Neural cell (in vitro differentiated cells): ENCODE data around the gene SEC14L1. TPM values are rescaled to one million over a fixed set of nuclear protein-coding genes. Genes with fewer than 3 reads are reported as not detected.

ENCODE experiments used
- H2AFZ ChIP-seq: fragments of 200-600, 300-800 bp; sonication (generic), shearing (Covaris generic); 2 replicates; pipeline ENCODE4 v1.6.0; 2014; ENCODE audit warnings: low read depth, mild to moderate bottlenecking, antibody characterized with exemption, low read length, moderate library complexity
- H3F3A ChIP-seq: fragments of 200-600 bp; shearing (Covaris generic); 2 replicates; pipeline ENCODE4 v1.6.1; 2016; ENCODE audit warnings: mild to moderate bottlenecking, moderate library complexity, mixed read lengths, antibody characterized with exemption, low read length; ENCODE audit not compliant: insufficient read depth, poor library complexity, severe bottlenecking
- H3K27ac ChIP-seq: fragments of 200-600, 300-800 bp; sonication (generic), shearing (Covaris generic); 2 replicates; pipeline ENCODE4 v1.5.1; 2014; ENCODE audit warnings: mild to moderate bottlenecking, low read length, moderate library complexity
- H3K27me3 ChIP-seq: fragments of 300-800, 200-600 bp; sonication (generic), shearing (Covaris generic); 2 replicates; pipeline ENCODE4 v1.6.0; 2014; ENCODE audit warnings: mild to moderate bottlenecking, low read depth, low read length, moderate library complexity; ENCODE audit not compliant: insufficient read depth
- H3K36me3 ChIP-seq: fragments of 300-800, 200-600 bp; sonication (generic), shearing (Covaris generic); 2 replicates; pipeline ENCODE4 v1.5.1; 2014; ENCODE audit warnings: mild to moderate bottlenecking, antibody characterized with exemption, low read length, moderate library complexity; ENCODE audit not compliant: insufficient read depth
- H3K4me2 ChIP-seq: fragments of 300-800, 200-600 bp; sonication (generic), shearing (Covaris generic); 2 replicates; pipeline ENCODE4 v1.6.0; 2014; ENCODE audit warnings: mild to moderate bottlenecking, low read length
- H3K4me3 ChIP-seq: fragments of 300-800, 200-600 bp; sonication (generic), shearing (Covaris generic); 2 replicates; pipeline ENCODE4 v1.5.1; 2014; ENCODE audit warnings: mild to moderate bottlenecking, low read length, moderate library complexity
- H3K79me2 ChIP-seq: fragments of 200-600 bp; shearing (Covaris generic); replicated peaks from 2 replicates; pipeline ENCODE4 v1.6.0; 2014; ENCODE audit warnings: mild to moderate bottlenecking, low read length, moderate library complexity; ENCODE audit not compliant: insufficient read depth
- H3K9ac ChIP-seq: fragments of 300-800, 200-600 bp; sonication (generic), shearing (Covaris generic); 2 replicates; pipeline ENCODE4 v1.6.1; 2016; ENCODE audit warnings: mild to moderate bottlenecking, low read length, mixed read lengths
- H3K9me2 ChIP-seq: fragments of 200-600 bp; shearing (Covaris generic); 2 replicates; pipeline ENCODE4 v1.6.1; 2016; ENCODE audit warnings: mild to moderate bottlenecking, low read length, mixed read lengths; ENCODE audit not compliant: insufficient read depth
- H3K9me3 ChIP-seq: fragments of 200-600, 300-800 bp; sonication (generic), shearing (Covaris generic); 2 replicates; pipeline ENCODE4 v1.6.1; 2016; ENCODE audit warnings: mild to moderate bottlenecking, mixed run types, low read length, moderate library complexity, mixed read lengths
- H4K20me1 ChIP-seq: fragments of 200-600 bp; shearing (Covaris generic); 2 replicates; pipeline ENCODE4 v1.6.1; 2016; ENCODE audit warnings: mild to moderate bottlenecking, mixed run types; ENCODE audit not compliant: insufficient read depth
- EP300 ChIP-seq: fragments of 450-650 bp; conservative IDR thresholded peaks from 2 replicates; pipeline ENCODE4 v1.6.1; 2014; ENCODE audit warnings: antibody characterized with exemption, mild to moderate bottlenecking, moderate library complexity; ENCODE audit not compliant: poor library complexity, severe bottlenecking
- EZH2 ChIP-seq: fragments of 200-600, 300-800 bp; shearing (Covaris generic), sonication (generic); IDR thresholded peaks from 2 replicates; pipeline ENCODE4 v1.6.1; 2014; ENCODE audit warnings: antibody characterized with exemption, low read length, borderline replicate concordance, mild to moderate bottlenecking; ENCODE audit not compliant: insufficient read depth, poor library complexity, severe bottlenecking
- MXI1 ChIP-seq: fragments of 450-650 bp; conservative IDR thresholded peaks from 2 replicates; pipeline ENCODE4 v1.6.1; 2014; ENCODE audit warnings: antibody characterized with exemption, mild to moderate bottlenecking; ENCODE audit not compliant: poor library complexity, severe bottlenecking
- POLR2AphosphoS5 ChIP-seq: IDR thresholded peaks from 2 replicates; pipeline ENCODE4 v1.6.1; 2012
- SMC3 ChIP-seq: fragments of 450-650 bp; conservative IDR thresholded peaks from 2 replicates; pipeline ENCODE4 v1.6.1; 2014; ENCODE audit warnings: antibody characterized with exemption, mild to moderate bottlenecking, moderate library complexity; ENCODE audit not compliant: poor library complexity
- TAF1 ChIP-seq: IDR thresholded peaks from 2 replicates; pipeline ENCODE4 v1.6.1; 2012; ENCODE audit warnings: low read depth
- polyA plus RNA-seq: library from polyadenylated mRNA; depleted of rRNA; stranded (reverse); fragments of >200 nt; gene quantifications from 2 replicates; pipeline ENCODE4 v1.2.3, GENCODE V29; 2014
- TF ChIP-seq, protein P1 (sequence below): IDR thresholded peaks from 2 replicates; pipeline ENCODE4 v1.6.1; 2012; ENCODE audit warnings: borderline replicate concordance
- TF ChIP-seq, protein P2 (sequence below): fragments of 450-650 bp; IDR thresholded peaks from 2 replicates; pipeline ENCODE4 v1.5.1; 2014; ENCODE audit warnings: antibody characterized with exemption, mild to moderate bottlenecking, moderate library complexity; ENCODE audit not compliant: poor library complexity, severe bottlenecking

SEC14L1 gene
- polyA plus RNA-seq, 1 donor from 2014 or later = 40.4 TPM

DNA sequence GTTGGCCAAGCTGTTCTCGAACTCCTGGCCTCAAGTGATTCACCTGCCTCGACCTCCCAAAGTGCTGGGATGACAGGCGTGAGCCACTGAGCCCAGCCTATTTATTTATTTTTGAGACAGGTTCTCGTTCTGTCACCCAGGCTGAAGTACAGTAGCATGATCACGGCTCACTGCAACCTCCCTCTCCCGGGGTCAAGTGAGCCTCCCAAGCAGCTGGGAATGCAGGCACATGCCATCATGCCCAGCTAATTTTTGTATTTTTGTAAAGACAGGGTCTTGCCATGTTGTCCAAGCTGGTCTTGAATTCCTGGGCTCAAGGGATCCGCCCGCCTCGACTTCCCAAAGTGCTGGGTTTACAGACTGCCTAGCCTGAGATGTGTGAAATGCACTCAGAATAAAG is 10.2 kb upstream of the SEC14L1 start:
- Histone ChIP-seq H3K27me3 (no peaks in the 10 kb centered on the region), H3K79me2 (no peaks in the 10 kb centered on the region), H3K36me3 (no peaks in the 10 kb centered on the region), H3F3A (no peaks in the 10 kb centered on the region), H3K9ac (no peak overlapping the region), H4K20me1 (no peaks in the 10 kb centered on the region), H3K4me2 (no peak overlapping the region), H3K9me2 (no peaks in the 10 kb centered on the region), H3K9me3 (no peaks in the 10 kb centered on the region), H3K27ac (no peak overlapping the region), H3K4me3 (no peak overlapping the region), H2AFZ (no peak overlapping the region)
- TF ChIP-seq, protein P1, sequence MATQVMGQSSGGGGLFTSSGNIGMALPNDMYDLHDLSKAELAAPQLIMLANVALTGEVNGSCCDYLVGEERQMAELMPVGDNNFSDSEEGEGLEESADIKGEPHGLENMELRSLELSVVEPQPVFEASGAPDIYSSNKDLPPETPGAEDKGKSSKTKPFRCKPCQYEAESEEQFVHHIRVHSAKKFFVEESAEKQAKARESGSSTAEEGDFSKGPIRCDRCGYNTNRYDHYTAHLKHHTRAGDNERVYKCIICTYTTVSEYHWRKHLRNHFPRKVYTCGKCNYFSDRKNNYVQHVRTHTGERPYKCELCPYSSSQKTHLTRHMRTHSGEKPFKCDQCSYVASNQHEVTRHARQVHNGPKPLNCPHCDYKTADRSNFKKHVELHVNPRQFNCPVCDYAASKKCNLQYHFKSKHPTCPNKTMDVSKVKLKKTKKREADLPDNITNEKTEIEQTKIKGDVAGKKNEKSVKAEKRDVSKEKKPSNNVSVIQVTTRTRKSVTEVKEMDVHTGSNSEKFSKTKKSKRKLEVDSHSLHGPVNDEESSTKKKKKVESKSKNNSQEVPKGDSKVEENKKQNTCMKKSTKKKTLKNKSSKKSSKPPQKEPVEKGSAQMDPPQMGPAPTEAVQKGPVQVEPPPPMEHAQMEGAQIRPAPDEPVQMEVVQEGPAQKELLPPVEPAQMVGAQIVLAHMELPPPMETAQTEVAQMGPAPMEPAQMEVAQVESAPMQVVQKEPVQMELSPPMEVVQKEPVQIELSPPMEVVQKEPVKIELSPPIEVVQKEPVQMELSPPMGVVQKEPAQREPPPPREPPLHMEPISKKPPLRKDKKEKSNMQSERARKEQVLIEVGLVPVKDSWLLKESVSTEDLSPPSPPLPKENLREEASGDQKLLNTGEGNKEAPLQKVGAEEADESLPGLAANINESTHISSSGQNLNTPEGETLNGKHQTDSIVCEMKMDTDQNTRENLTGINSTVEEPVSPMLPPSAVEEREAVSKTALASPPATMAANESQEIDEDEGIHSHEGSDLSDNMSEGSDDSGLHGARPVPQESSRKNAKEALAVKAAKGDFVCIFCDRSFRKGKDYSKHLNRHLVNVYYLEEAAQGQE = no peak
- TF ChIP-seq, protein P2, sequence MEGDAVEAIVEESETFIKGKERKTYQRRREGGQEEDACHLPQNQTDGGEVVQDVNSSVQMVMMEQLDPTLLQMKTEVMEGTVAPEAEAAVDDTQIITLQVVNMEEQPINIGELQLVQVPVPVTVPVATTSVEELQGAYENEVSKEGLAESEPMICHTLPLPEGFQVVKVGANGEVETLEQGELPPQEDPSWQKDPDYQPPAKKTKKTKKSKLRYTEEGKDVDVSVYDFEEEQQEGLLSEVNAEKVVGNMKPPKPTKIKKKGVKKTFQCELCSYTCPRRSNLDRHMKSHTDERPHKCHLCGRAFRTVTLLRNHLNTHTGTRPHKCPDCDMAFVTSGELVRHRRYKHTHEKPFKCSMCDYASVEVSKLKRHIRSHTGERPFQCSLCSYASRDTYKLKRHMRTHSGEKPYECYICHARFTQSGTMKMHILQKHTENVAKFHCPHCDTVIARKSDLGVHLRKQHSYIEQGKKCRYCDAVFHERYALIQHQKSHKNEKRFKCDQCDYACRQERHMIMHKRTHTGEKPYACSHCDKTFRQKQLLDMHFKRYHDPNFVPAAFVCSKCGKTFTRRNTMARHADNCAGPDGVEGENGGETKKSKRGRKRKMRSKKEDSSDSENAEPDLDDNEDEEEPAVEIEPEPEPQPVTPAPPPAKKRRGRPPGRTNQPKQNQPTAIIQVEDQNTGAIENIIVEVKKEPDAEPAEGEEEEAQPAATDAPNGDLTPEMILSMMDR = no peak

DNA sequence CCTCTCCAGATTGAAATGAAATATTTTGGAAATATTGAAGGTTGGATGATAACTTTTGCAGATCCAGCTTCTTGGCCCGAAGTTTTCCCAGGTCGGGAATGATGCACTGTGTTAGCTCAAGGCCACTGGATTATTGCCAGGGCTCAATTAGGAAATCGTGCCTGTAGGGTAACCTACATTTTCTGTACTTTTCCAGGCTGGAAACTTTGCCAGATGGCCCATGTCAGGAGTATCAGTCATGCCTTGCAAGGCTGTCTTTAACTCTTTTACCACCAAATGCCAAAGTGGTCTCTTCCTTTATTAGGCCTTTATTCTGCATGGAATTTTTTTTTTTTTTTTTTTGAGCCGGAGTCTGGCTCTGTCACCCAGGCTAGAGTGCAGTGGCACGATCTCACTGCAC is 8.9 kb upstream of the SEC14L1 start:
- TF ChIP-seq, protein P2 = no peak
- no peak for TF ChIP-seq EP300
- TF ChIP-seq SMC3 = no peak
- no peak for TF ChIP-seq TAF1
- no peak for TF ChIP-seq MXI1
- no peak for TF ChIP-seq EZH2
- TF ChIP-seq POLR2AphosphoS5 = no peak
- Histone ChIP-seq H3K9ac (no peak overlapping the region), H3K9me3 (no peaks in the 10 kb centered on the region), H3F3A (no peaks in the 10 kb centered on the region), H3K27me3 (no peaks in the 10 kb centered on the region), H3K36me3 (no peaks in the 10 kb centered on the region), H2AFZ (no peak overlapping the region), H3K79me2 (no peaks in the 10 kb centered on the region), H3K4me3 (no peak overlapping the region), H3K4me2 (no peak overlapping the region), H3K9me2 (no peaks in the 10 kb centered on the region), H3K27ac (no peak overlapping the region), H4K20me1 (no peaks in the 10 kb centered on the region)
